K562 (cell line): ENCODE data around the gene AIFM3. TPM values are rescaled to one million over a fixed set of nuclear protein-coding genes. Genes with fewer than 3 reads are reported as not detected.
A peak's percentile ranks its signal among the peaks of the same experiment; 100 is the strongest.

ENCODE experiments used
- BRD9 ChIP-seq: fragments of 450-650 bp; IDR thresholded peaks from 2 replicates; pipeline ENCODE4 v1.6.1; 2018; ENCODE audit warnings: low read depth; ENCODE audit not compliant: partially characterized antibody
- GATA2 ChIP-seq: sonication (generic); formaldehyde crosslinking; IDR thresholded peaks from 2 replicates; pipeline ENCODE4 v1.4.0; 2020; ENCODE audit warnings: mild to moderate bottlenecking, missing genetic modification reagents
- MECOM ChIP-seq: fragments of 250-450 bp; sonication (Bioruptor Pico); IDR thresholded peaks from 2 replicates; pipeline ENCODE4 v1.8.0; 2022; ENCODE audit warnings: inconsistent platforms
- NRF1 ChIP-seq, 2 experiments: fragments of 450-650 bp; IDR thresholded peaks in 1 of 2; conservative IDR thresholded peaks in 1 of 2; 2 replicates each; pipeline ENCODE4 v1.6.1; 2014; ENCODE audit warnings: mild to moderate bottlenecking in 2 of 2
- POLR2H ChIP-seq: IDR thresholded peaks from 2 replicates; pipeline ENCODE4 v1.6.1; 2016; ENCODE audit warnings: missing genetic modification characterization, low read depth, mild to moderate bottlenecking, control low read depth, missing compliant biosample characterization, moderate library complexity
- PRDM10 ChIP-seq: fragments of 450-650 bp; IDR thresholded peaks from 2 replicates; pipeline ENCODE4 v1.6.1; 2018; ENCODE audit not compliant: partially characterized antibody
- RB1 ChIP-seq: fragments of 450-650 bp; IDR thresholded peaks from 2 replicates; pipeline ENCODE4 v1.6.1; 2017; ENCODE audit warnings: low read depth, mild to moderate bottlenecking
- RNF2 ChIP-seq: sonication (generic); IDR thresholded peaks from 2 replicates; pipeline ENCODE4 v1.6.1; 2016
- SAFB2 ChIP-seq: fragments of 200-400 bp; formaldehyde crosslinking; IDR thresholded peaks from 2 replicates; pipeline ENCODE4 v1.6.1; 2018; ENCODE audit warnings: borderline replicate concordance, low read length, low read depth, moderate library complexity; ENCODE audit not compliant: severe bottlenecking
- SETDB1 ChIP-seq: IDR thresholded peaks from one replicate; pipeline ENCODE4 v1.6.1; 2012; ENCODE audit warnings: low read length, control low read depth, inconsistent platforms
- SFPQ ChIP-seq: fragments of 200-400 bp; formaldehyde crosslinking; IDR thresholded peaks from 2 replicates; pipeline ENCODE4 v1.6.1; 2017; ENCODE audit warnings: mild to moderate bottlenecking, low read depth, low read length, moderate library complexity
- SREBF2 ChIP-seq: sonication (generic); formaldehyde crosslinking; IDR thresholded peaks from 2 replicates; pipeline ENCODE4 v1.4.0; 2020; ENCODE audit warnings: mild to moderate bottlenecking, missing genetic modification reagents
- ZBTB2 ChIP-seq: fragments of 450-650 bp; IDR thresholded peaks from 2 replicates; pipeline ENCODE4 v1.6.1; 2016; ENCODE audit warnings: antibody characterized with exemption
- ZNF197 ChIP-seq: fragments of 200-800 bp; sonication (Bioruptor generic); IDR thresholded peaks from 2 replicates; pipeline ENCODE4 v1.6.1; 2016; ENCODE audit warnings: low read depth, missing genetic modification characterization, missing compliant biosample characterization
- ZNF263 ChIP-seq: sonication (generic); formaldehyde crosslinking; IDR thresholded peaks from 2 replicates; pipeline ENCODE4 v1.8.0; 2022; ENCODE audit warnings: mild to moderate bottlenecking, missing genetic modification reagents, borderline replicate concordance
- ZNF740 ChIP-seq, 3 experiments: fragments of 200-800 bp in 1 of 3; sonication (Bioruptor generic) in 1 of 3; sonication (generic) in 1 of 3; formaldehyde crosslinking in 1 of 3; IDR thresholded peaks; 2 replicates each; pipeline versions ENCODE4 v1.6.1 to v1.8.0; 2016 to 2022; ENCODE audit warnings: mild to moderate bottlenecking in 2 of 3, missing compliant biosample characterization in 2 of 3, missing genetic modification characterization in 2 of 3, missing genetic modification reagents in 1 of 3
- ZNF778 ChIP-seq: fragments of 450-650 bp; formaldehyde crosslinking; IDR thresholded peaks from 2 replicates; pipeline ENCODE4 v1.4.0; 2020; ENCODE audit warnings: mild to moderate bottlenecking, moderate library complexity
- polyA plus RNA-seq, 8 experiments: library from polyadenylated mRNA; depleted of rRNA in 4 of 8; stranded (reverse) in 5 of 8; unstranded in 3 of 8; fragments of >200 nt; fragmentation: Nextera tagmentation in 2 of 8; fragmentation: Illumina TruSeq in 1 of 8; extraction: Ambion mirVana in 2 of 8; extraction: Trizol in 1 of 8; gene quantifications; 2 replicates each; pipeline versions ENCODE4 v1.2.1 to v1.2.3, GENCODE V29; 2011 to 2014; ENCODE audit warnings: inconsistent platforms in 1 of 8, missing spikeins in 1 of 8
- total RNA-seq, 7 experiments: library from RNA; depleted of rRNA in 6 of 7; stranded (reverse); fragments of >200 nt in 6 of 7; fragmentation: Illumina TruSeq in 2 of 7; extraction: Trizol in 2 of 7; gene quantifications; 2 replicates each; pipeline versions ENCODE4 v1.2.1 to v1.2.3, GENCODE V29; 2011 to 2021; ENCODE audit warnings: low replicate concordance in 1 of 7

AIFM3 gene
- total and polyA plus RNA-seq, 9 of the 15 experiments (the other 6 are each of a cell fraction or from before 2014, with no cell fraction given), result 0.03 to 0.20 (median 0.07) TPM; not detected in 1

GRCh38 chr22:20998411-20999336 is 31.6 kb downstream of the AIFM3 start (continued):
- TF ChIP-seq PRDM10 (no peak), ZNF740 (CRISPR knock-in tag; IDR thresholded peaks at IDR 0.05) (no peak), ZNF740 (tag; IDR thresholded peaks at IDR 0.05) (no peak), MECOM (CRISPR knock-in tag) (no peak), SETDB1 (peak; percentile 54), ZNF197 (CRISPR knock-in tag) (no peak), RB1 (no peak), ZBTB2 (no peak), SAFB2 (no peak), SFPQ (no peak), RNF2 (no peak), SREBF2 (CRISPR knock-in tag) (no peak), NRF1 (conservative IDR thresholded peaks at IDR 0.05 in 1 of 2, IDR thresholded peaks at IDR 0.05 in 1 of 2) (no peak), ZNF263 (CRISPR knock-in tag) (no peak), BRD9 (no peak), GATA2 (CRISPR knock-in tag) (no peak), ZNF778 (CRISPR knock-in tag) (no peak), POLR2H (no peak)
